Colon (tissue), 2 donors: ENCODE results near the gene PTK7.

Experiments used
- FAIRE-seq: peaks from 2 replicates; lab custom pipeline; 2012; peaks lifted over from hg19 to GRCh38; lab: Jason Lieb, UNC
- donor health status: control.
- donor health status: control.

PTK7 gene

DNA sequence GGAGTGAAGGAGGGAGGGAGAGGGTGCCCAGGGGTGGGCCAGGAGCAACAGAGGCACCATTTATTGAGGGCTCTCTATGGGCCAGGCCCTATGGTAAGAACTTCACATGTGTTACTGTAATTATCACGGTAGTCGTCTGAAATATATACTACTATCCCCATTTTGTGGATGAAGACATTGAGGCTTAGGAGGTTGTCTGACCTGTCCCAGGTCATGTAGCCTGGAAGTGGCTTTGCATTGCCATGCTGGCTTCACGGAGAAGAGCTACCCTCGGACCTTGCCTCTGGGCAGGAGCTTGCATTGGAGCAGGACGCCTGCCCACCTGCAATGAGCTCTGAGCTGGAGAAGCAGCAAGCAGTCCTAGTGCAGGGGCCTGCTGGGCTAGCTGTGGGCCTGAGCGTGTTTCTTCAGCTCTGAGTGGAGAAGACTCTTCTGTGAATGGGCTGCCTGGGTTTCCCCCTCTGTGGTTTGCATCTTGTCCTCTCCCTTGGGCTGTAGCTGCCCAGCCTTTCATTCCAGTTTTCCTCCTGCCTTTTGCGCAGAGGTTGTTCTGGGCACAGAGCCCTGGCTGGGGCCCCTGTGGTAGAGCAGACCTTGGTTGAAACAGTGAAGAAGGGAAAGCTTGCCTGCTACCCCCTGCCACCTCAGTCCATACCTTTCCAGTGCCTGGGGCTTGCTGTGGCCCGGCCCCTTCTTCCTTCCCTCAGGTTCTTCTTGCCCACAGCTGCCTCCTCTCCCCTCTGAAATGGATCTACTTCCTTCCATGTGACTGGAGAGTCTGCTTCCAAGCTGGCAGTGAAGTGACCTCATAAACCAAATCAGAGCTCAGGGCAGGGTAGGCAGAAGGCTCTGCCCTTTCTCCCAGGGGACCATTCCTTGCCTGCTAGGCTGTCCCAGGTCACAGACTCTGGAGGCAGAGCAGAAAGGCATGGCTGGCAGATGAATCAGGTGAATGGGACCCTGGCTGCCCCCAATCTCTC, 70.9 kb downstream of the PTK7 start:
- FAIRE-seq = no peak

DNA sequence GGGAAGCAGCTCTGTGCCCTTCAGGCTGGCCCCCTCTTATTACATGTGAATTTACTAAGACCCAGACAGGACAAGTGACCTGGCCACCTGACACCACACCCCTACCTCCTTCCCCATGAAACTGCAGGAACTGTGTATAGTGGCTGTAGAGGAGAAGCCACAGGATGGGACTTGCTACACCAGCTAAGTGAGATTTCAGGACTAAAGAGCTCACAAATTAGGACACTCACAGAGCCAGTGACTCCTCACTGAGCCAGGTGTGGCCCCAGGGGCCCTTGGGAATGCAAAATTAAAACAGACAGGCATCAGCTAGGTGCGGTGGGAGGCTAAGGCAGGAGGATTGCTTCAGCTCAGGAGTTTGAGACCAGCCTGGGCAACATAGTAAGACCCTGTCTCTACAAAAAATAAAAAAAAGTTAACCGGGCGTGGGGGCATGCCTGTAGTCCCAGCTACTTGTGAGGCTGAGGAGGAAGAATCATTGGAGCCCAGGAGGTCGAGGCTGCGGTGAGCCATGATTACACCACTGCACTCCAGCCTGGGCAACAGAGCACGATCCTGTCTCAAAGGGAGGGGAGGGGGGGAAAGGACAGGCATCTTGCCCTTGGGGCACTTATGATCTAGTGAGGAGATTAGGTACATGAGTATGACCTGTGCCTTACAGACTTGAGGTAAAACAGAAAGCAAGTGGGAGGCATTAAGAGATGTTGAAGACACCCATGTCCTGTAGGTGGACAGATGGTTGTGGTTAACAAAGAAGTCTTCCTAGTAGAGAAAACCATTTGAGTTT, 71.8 kb downstream of the PTK7 start:
- FAIRE-seq = no peak

DNA sequence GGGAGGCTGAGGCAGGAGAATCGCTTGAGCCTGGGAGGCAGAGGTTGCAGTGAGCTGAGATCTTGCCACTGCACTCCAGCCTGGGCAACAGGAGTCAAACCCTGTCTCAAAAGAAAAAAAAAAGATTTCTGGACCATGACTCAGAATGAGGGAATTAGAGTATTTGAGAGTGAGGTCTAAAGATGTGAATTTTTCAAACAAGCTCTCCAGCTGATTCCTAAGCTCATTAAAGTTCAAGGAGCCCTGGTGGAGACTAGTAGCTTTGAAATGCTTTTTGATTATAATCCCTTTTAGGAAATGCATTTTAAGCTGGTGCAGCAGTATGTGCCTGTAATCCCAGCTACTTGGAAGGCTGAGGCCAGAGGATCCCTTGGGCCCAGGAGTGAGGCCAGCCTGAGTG, 73.2 kb downstream of the PTK7 start:
- no peak for FAIRE-seq

DNA sequence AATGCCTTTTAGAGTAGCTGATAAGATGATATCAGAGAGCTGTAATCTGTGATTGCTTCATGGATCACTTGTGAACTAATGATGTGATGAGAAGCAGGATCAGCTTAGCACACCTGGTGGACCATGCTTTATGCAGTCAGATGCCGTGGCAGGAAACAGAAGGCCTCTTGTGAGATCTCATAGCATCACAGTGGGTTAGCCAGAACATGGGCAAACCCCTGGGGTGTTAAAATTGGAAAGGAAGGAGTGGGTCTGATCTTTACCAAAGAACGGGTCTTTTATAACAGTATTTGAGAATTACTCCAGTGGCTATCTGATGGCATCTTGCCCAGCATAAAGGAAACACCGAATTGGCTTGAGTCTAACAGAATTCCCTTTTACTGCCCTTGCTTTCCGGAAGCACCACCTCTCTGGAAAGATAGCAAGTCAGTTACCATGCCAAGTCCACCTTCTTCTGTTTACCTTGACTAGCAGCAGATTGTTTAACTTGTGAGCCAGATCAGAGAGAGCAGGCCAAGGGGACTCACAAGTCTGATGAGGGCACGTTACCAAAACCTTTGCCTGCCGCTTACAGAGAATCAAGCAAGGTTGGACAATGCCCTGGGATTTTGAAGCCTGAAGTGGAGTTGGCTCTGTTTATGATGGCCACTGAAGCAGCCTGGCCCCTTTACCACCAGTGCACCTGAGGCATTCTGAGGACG, 74.1 kb downstream of the PTK7 start:
- no peak for FAIRE-seq

DNA sequence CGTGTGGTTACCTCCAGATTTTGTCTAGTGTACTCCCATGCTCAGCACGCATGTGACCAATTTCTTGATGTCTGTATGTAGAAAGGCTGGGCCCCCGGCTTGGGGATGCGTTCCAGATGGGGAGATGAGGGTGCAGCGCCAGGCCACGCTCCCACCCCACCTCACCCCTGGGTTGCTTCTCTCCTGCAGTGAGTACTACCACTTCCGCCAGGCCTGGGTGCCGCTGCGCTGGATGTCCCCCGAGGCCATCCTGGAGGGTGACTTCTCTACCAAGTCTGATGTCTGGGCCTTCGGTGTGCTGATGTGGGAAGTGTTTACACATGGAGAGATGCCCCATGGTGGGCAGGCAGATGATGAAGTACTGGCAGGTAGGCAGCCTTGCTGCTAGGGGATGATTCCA, 83.5 kb downstream of the PTK7 start:
- FAIRE-seq = no peak

DNA sequence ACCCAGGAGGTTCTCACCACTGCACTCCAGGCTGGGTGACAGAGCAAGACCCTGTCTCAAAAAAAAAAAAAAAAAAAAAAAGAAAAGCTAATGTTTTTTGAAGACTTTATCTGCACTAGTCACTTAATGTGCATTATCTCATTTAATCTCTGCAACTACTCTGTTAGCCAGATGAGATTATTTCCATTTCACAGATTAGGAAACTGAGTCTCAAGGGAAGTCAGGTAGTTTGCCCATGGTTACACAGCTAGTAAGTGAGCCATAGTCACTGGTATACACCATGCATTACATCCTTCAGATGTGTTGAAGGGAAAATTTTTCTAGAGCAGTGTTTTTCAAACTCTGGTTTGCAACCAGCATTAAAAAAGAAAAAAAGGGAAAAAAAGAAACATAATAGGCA, 87.8 kb downstream of the PTK7 start:
- FAIRE-seq = no peak

DNA sequence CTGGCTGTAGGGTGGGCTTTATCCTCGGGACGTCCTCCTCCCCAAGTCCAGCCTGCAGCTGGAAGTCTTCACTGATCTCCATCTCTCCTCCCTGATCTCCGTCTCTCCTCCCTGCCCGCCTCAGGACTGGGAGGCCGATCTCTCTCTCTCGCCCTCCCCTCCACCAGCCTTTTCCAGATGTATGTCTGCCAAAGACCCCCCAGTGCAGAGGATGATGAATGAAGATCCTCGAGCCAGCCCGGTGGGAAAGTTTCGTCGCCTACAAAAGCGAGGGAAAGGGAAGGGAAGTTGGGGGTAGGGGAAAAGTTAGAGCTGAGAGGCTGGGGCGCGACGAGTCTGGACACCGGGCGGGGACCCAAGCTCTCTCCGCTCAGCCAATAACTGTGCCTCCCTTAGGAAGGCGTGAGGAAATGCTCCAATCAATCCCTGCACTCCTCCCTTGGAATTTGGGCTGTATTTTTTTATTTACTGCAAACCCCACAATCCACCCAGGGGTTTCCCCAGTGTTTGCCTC, 94.4 kb downstream of the PTK7 start:
- no peak for FAIRE-seq

DNA sequence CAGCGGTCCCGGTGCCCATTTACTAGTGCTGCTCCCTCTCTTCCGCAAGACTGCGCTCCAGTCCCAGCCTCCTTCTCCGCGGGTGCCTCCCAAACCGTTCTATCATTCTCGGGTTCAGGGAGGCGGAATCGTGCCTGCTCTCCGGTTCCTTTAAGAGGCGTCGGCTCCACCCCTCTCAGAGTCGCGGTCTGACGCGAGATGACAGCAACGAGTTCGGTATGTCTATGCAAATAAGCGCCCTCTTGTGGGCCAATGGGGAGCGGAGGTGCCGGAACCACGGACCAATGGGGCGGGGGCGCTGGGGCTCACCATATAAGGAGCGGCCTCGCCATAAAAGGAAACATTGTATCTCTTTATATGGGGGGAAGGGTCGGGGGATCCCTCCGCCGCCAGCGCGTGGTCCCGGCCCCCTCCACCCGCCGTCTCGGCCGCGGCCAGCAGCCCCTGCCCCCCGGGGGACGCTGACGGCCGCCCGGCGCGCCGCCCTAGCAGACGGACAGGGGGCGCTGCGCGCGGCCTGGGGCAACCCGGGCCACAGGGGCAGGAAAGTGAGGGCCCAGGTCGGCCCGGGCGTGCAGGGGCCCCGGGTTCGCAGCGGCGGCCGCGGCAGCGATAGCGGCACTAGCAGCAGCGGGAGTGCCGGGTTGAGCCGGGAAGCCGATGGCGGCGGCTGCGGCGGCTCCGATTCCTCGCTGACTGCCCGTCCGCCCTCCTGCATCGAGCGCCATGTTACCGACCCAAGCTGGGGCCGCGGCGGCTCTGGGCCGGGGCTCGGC, 95.0 kb downstream of the PTK7 start, which contains the start of gene SRF:
Gene SRF (plus strand): TSS at position 339 of the 776 bp plus-strand sequence. CDS start 388 bp downstream, at position 727.
- FAIRE-seq = no peak

DNA sequence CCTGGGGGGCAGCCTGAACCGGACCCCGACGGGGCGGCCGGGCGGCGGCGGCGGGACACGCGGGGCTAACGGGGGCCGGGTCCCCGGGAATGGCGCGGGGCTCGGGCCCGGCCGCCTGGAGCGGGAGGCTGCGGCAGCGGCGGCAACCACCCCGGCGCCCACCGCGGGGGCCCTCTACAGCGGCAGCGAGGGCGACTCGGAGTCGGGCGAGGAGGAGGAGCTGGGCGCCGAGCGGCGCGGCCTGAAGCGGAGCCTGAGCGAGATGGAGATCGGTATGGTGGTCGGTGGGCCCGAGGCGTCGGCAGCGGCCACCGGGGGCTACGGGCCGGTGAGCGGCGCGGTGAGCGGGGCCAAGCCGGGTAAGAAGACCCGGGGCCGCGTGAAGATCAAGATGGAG, 95.6 kb downstream of the PTK7 start:
- no peak for FAIRE-seq

DNA sequence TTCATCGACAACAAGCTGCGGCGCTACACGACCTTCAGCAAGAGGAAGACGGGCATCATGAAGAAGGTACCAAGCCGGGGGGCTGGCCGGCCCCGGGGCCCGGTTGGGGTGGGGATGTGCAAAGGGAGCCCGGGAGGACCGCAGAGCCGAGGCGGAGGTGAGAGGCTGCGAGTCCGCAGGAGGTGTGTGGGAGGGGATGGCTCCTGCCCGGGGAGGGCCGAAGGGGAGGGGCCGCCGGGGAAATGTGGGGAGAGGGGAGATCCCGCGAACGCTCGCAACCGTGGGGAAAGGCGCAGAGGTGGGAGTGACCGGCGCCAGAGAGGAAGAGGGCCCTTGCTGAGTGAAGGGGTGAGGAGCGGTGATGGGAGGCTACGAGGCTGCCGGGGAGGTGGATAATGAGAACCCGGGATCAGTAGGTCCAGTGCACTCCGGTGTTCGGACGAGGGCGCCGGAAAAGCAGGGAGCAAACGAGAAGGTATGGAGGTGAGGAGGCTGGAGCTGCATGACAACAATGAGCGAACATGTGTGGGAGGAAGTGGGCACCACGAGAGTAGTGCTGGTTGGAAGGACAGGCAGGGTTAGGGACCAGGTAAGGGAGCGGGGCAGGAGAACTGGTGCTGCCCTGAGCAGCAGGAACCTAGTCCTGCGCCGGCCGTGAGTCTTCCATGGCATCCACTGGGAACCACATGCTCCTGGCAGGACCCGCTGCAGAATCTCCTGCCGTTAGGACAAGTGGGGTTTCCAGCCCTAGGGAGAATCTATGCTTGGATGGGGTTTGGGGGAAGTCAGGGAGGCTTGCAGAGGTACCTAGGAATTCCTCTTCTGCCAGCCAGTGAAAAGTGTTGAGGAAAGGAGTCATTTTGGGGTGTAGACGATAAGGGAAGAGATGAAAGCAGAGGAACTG, 96.2 kb downstream of the PTK7 start:
- FAIRE-seq = no peak

DNA sequence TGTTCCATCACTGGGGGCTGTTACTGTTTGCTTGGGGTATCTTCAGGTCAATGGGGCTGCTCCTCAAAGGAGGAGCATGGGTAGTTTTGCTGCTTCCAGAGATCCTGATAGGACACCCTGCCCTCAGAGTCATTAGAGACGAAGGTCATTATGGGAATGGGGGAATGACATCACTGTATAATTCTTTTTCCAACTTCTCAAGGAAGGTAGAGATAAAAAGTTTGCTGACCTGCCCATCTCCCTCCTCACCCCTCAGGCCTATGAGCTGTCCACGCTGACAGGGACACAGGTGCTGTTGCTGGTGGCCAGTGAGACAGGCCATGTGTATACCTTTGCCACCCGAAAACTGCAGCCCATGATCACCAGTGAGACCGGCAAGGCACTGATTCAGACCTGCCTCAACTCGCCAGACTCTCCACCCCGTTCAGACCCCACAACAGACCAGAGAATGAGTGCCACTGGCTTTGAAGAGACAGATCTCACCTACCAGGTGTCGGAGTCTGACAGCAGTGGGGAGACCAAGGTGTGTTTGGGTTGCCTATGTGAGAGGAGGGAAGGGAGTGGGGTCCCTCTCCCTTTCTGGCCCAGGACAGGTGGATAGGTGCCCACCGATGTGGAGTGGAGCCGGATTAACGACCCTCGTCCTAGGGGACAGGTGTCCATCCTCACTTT, 97.6 kb downstream of the PTK7 start:
- FAIRE-seq = no peak

DNA sequence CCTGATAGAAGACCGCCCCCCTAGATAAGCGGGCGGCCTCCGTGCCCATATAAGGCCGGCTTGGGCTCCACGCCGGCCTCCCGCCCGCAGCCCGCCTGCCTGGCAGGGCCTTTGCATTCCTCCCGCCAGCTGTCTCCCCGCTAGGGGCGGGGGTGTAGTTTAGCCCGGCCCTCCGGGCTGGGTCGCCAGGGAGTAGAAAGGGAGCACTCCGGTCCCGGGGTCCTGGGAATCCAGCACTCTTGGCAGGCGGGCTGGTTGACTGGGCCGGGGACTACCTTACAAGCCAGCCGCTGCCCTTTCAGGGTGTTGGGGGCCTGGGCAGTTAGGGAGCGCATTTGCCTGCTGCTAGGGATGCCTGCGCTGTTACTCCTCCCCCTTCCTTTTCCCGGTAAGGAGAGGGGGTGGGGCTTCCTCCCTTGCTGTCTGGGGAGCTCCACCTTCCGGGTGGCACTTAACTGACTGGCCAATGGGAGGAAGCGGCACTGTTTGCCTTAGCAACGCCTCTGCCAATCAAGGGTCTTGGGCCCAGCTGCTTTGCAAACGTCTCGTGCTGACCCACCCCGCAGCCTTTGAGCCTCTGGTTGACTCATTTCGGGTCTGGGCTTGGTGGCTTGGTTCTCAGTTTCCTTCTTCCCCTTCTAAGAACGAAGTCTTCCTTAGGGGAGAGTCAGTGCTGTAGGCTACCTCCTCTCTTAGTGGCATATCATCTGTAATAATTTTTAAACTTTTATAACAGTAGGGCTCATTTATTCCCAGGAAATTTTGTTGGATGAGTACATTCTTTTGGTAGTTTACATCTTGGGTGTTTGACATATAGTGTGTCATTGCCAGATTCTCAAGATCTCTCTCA, 98.4 kb downstream of the PTK7 start:
- FAIRE-seq = peak; percentile 41

DNA sequence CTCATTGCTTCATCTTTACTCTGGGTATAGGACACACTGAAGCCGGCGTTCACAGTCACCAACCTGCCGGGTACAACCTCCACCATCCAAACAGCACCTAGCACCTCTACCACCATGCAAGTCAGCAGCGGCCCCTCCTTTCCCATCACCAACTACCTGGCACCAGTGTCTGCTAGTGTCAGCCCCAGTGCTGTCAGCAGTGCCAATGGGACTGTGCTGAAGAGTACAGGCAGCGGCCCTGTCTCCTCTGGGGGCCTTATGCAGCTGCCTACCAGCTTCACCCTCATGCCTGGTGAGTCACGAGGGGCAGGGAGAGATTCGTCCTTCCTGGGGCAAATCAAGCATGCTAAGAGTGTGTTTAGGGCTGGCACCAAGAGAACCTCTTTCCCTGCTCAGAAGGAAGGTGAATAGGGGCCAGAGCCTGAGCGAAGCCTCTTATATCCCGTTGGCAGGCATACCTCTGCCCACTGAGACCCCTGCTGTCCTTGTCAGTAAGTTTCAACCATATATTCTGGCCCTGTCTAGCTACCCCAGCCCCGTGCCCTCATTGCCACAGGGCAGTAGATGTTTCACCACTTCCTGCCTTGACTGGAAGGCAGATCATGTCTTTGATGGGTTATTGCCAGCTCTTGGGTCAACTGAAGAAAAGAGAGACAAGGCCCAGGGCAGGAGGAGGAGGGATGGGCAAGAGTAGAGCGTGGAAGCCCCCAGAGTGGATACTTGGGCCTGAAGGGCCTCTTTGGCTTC, 99.7 kb downstream of the PTK7 start:
- no peak for FAIRE-seq

DNA sequence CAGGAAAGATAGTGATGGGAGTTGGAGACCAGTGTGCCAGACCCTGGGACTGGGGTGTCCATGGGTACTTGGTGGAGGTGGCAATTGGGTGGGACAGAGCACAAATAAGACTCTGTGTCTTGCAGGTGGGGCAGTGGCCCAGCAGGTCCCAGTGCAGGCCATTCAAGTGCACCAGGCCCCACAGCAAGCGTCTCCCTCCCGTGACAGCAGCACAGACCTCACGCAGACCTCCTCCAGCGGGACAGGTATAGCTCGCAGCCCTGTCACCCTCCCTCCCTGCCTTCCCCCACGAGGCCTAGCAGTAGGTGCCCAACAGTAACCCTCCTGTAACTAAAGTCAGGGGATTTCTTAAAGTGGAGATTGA, 100.3 kb downstream of the PTK7 start:
- FAIRE-seq = no peak

DNA sequence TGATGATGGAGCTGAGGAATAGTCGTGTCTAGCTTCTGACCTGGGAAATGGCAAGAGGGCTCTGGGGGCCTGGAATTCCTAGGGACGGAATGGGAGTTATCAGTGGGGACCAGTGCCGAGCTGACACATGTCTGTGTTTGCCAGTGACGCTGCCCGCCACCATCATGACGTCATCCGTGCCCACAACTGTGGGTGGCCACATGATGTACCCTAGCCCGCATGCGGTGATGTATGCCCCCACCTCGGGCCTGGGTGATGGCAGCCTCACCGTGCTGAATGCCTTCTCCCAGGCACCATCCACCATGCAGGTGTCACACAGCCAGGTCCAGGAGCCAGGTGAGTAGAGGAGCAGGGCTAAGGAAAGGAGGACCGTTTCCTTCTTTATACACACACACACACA, 102.0 kb downstream of the PTK7 start:
- FAIRE-seq = no peak

DNA sequence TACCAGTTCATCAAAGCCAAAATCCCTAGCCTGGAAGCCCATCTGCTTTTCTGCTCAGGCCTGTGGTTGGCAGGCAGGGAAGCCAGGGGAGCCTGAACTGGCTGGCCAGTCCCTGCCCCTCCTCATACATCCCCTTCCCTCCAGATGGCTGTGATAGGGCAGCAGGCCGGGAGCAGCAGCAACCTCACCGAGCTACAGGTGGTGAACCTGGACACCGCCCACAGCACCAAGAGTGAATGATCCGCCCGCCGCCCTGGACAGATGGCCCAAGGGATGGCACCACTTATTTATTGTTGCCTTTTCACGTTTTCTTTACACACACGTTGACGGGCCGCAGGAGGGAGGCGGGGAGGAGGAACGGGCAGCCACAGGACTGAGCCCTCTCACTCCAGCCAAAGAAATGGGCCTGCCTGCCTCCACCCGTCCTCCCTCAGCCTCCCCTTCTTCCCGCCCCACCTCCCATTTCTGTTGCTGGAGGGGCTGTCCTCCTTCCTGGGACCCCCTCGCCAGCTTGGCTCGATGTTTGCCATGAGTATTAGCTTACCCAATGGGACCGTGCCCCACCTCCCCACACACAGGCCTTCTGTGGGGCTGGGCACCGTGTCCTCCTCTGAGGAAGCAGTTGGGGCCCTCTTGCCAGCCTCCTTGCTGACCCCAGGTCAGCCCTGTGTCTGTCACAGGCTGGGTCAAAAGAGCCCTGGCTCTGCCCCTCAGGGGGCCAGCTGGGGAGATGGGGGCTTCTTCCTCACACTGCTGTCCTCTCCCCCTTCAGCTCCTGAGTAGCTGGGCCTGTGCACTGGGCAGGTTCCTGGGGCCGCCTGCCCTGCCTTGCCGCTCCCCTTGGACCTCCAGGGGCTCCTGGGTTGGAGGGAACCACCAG, 103.1 kb downstream of the PTK7 start:
- FAIRE-seq = no peak

DNA sequence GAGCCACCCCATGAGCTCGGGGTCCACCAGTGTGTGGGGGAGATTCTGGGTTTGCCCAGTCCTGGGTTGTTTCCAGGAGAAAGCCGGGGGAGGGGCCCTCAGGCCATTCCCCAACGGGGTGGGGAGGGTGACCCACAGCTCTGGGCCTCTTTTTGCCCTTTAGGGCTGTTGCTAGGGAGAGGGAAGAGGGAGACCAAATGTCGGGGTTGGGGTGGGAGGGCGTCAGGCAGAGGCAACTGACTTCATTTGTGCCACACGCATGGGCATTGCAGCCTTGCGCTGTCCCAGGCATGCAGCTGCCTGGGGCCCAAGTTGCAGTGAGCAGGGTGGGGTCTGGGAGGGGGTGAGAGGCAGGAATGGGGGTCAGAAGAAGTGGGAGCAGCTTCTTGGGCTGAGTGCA, 103.9 kb downstream of the PTK7 start:
- no peak for FAIRE-seq
